ENCODE results near the gene INPP4B.

The INPP4B gene

GRCh38 chr4:142345924-142346323 is 500.2 kb downstream of the INPP4B start:
- FAIRE-seq (no peak), DNase-seq (ENCODE audit: insufficient read length, low spot score) (no peak)
- TF ChIP-seq TAF1 (IDR thresholded peaks at IDR 0.05; ENCODE audit: low read depth, low read length) (no peak), POLR2A (IDR thresholded peaks at IDR 0.05; ENCODE audit: low read depth, low read length) (no peak), PAX5 (IDR thresholded peaks at IDR 0.05; ENCODE audit: insufficient read depth, low read length, severe bottlenecking) (no peak), SPI1 (IDR thresholded peaks at IDR 0.05; ENCODE audit: low read depth, low read length) (no peak), POLR2AphosphoS5 (IDR thresholded peaks at IDR 0.05; ENCODE audit: low read depth, low read length) (no peak), POU2F2 (IDR thresholded peaks at IDR 0.05; ENCODE audit: low read depth, low read length) (no peak)

DNA sequence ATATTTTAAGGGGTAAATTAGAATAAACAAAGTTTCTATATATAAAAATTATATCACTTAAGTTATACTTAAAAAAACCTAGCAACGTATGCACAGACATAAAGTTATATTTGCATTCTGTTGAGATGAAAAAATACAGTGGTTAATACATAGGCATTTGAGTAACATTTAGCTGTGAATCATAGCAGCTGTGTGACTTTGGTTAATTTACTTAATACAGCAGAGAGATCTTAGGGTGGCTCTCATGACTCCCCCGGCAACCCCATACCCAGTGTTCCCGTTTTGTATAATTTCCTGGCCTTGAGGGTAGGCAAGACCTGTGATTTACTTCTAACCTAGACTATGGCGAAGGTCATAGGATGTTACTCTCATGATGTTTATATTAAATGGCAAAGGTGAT is 504.8 kb downstream of the INPP4B start:
- DNase-seq (ENCODE audit: insufficient read length, low spot score) (no peak), FAIRE-seq (no peak)
- TF ChIP-seq TAF1 (IDR thresholded peaks at IDR 0.05; ENCODE audit: low read depth, low read length) (no peak), PAX5 (IDR thresholded peaks at IDR 0.05; ENCODE audit: insufficient read depth, low read length, severe bottlenecking) (no peak), POLR2AphosphoS5 (IDR thresholded peaks at IDR 0.05; ENCODE audit: low read depth, low read length) (no peak), POLR2A (IDR thresholded peaks at IDR 0.05; ENCODE audit: low read depth, low read length) (no peak), POU2F2 (IDR thresholded peaks at IDR 0.05; ENCODE audit: low read depth, low read length) (no peak), SPI1 (IDR thresholded peaks at IDR 0.05; ENCODE audit: low read depth, low read length) (no peak)

GRCh38 chr4:142339053-142339452 is 507.0 kb downstream of the INPP4B start:
- TF ChIP-seq TAF1 (IDR thresholded peaks at IDR 0.05; ENCODE audit: low read depth, low read length) (no peak), PAX5 (IDR thresholded peaks at IDR 0.05; ENCODE audit: insufficient read depth, low read length, severe bottlenecking) (no peak), POLR2A (IDR thresholded peaks at IDR 0.05; ENCODE audit: low read depth, low read length) (no peak), SPI1 (IDR thresholded peaks at IDR 0.05; ENCODE audit: low read depth, low read length) (no peak), POLR2AphosphoS5 (IDR thresholded peaks at IDR 0.05; ENCODE audit: low read depth, low read length) (no peak), POU2F2 (IDR thresholded peaks at IDR 0.05; ENCODE audit: low read depth, low read length) (no peak)
- no peak for DNase-seq (ENCODE audit: insufficient read length, low spot score)
- no peak for FAIRE-seq

GRCh38 chr4:142336251-142336934 is 509.7 kb downstream of the INPP4B start:
- DNase-seq (ENCODE audit: insufficient read length, low spot score) (no peak), FAIRE-seq (no peak)
- TF ChIP-seq POLR2A (IDR thresholded peaks at IDR 0.05; ENCODE audit: low read depth, low read length) (no peak), TAF1 (IDR thresholded peaks at IDR 0.05; ENCODE audit: low read depth, low read length) (no peak), SPI1 (IDR thresholded peaks at IDR 0.05; ENCODE audit: low read depth, low read length) (no peak), POU2F2 (IDR thresholded peaks at IDR 0.05; ENCODE audit: low read depth, low read length) (no peak), POLR2AphosphoS5 (IDR thresholded peaks at IDR 0.05; ENCODE audit: low read depth, low read length) (no peak), PAX5 (IDR thresholded peaks at IDR 0.05; ENCODE audit: insufficient read depth, low read length, severe bottlenecking) (no peak)

- no peak for DNase-seq (ENCODE audit: insufficient read length, low spot score)
- no peak for FAIRE-seq
These were observed 511.2 kb downstream of the INPP4B start for GRCh38 chr4:142334931-142335330.

DNA sequence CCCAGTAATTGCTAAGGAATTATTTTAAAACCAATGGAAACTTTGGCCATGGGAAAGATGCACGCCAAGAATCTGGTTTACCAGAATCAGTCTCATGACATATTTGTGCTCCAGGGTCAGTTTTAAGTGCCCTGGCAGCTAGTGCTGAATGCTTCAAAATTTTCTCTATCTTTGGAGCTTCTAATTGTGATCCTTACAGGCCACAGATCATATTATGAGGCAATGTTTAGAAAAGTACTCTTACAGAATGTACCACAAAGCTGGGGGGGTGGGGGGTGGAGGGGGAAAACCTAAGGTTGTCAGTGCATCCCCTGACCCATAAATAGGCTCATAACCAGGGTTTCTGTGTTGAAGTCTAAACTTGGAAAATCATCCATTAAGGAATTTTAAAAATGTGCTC is 514.5 kb downstream of the INPP4B start:
- FAIRE-seq (no peak), DNase-seq (ENCODE audit: insufficient read length, low spot score) (no peak)
- TF ChIP-seq TAF1 (IDR thresholded peaks at IDR 0.05; ENCODE audit: low read depth, low read length): no peak
- no peak for TF ChIP-seq SPI1 (IDR thresholded peaks at IDR 0.05; ENCODE audit: low read depth, low read length)
- TF ChIP-seq POLR2A (IDR thresholded peaks at IDR 0.05; ENCODE audit: low read depth, low read length): no peak
- no peak for TF ChIP-seq PAX5 (IDR thresholded peaks at IDR 0.05; ENCODE audit: insufficient read depth, low read length, severe bottlenecking)
- TF ChIP-seq POLR2AphosphoS5 (IDR thresholded peaks at IDR 0.05; ENCODE audit: low read depth, low read length): no peak
- no peak for TF ChIP-seq POU2F2 (IDR thresholded peaks at IDR 0.05; ENCODE audit: low read depth, low read length)

More at GRCh38 chr4:142334931-142335330, 511.2 kb downstream of the INPP4B start:
- TF ChIP-seq POLR2A (IDR thresholded peaks at IDR 0.05; ENCODE audit: low read depth, low read length) (no peak), PAX5 (IDR thresholded peaks at IDR 0.05; ENCODE audit: insufficient read depth, low read length, severe bottlenecking) (no peak), POU2F2 (IDR thresholded peaks at IDR 0.05; ENCODE audit: low read depth, low read length) (no peak)

DNA sequence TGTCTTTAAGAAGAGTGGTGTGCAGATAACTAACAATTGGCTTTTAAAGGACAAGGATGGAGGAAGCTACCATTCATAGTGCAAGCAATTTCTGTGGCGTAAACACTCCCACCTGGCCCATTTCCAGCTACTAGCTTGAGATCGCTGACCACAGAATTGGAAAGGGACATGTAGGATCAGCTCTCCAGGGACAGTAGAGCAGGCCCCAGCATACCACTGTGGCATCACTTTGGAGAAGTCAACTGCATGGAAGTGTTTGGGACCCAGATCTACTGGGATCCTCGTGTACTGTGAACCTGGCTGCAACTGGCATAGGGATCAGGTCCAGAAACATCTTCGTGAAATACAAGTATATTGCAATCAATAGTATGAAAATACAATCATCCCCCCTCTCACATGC is 515.0 kb downstream of the INPP4B start:
- FAIRE-seq (no peak), DNase-seq (ENCODE audit: insufficient read length, low spot score) (no peak)
- no peak for TF ChIP-seq POLR2A (IDR thresholded peaks at IDR 0.05; ENCODE audit: low read depth, low read length)
- TF ChIP-seq POU2F2 (IDR thresholded peaks at IDR 0.05; ENCODE audit: low read depth, low read length): no peak
- TF ChIP-seq PAX5 (IDR thresholded peaks at IDR 0.05; ENCODE audit: insufficient read depth, low read length, severe bottlenecking): no peak
- TF ChIP-seq SPI1 (IDR thresholded peaks at IDR 0.05; ENCODE audit: low read depth, low read length): no peak
- no peak for TF ChIP-seq TAF1 (IDR thresholded peaks at IDR 0.05; ENCODE audit: low read depth, low read length)
- TF ChIP-seq POLR2AphosphoS5 (IDR thresholded peaks at IDR 0.05; ENCODE audit: low read depth, low read length): no peak

GRCh38 chr4:142330311-142330710 is 515.8 kb downstream of the INPP4B start:
- TF ChIP-seq PAX5 (IDR thresholded peaks at IDR 0.05; ENCODE audit: insufficient read depth, low read length, severe bottlenecking) (no peak), POLR2A (IDR thresholded peaks at IDR 0.05; ENCODE audit: low read depth, low read length) (no peak), TAF1 (IDR thresholded peaks at IDR 0.05; ENCODE audit: low read depth, low read length) (no peak), SPI1 (IDR thresholded peaks at IDR 0.05; ENCODE audit: low read depth, low read length) (no peak), POLR2AphosphoS5 (IDR thresholded peaks at IDR 0.05; ENCODE audit: low read depth, low read length) (no peak), POU2F2 (IDR thresholded peaks at IDR 0.05; ENCODE audit: low read depth, low read length) (no peak)
- DNase-seq (ENCODE audit: insufficient read length, low spot score): no peak
- no peak for FAIRE-seq

DNA sequence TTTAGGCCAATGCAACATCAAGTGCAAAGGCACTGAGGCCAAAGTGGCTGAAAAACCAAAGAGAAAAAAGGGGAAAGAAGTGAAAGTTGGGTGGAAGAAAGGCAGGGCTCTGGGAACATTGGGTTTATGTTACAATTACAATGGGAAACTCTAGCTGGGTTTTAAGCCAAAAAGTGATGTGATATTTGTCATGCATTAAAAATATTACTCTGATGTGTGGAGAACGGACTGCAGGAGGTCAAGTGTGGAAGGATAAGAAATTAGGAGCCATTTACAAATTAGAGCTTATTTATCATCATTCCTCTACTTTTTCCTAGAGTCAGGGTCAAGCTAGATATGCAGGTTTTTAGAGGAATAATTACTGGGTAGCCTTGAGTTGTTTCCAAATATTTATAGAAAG is 516.8 kb downstream of the INPP4B start:
- no peak for FAIRE-seq

DNA sequence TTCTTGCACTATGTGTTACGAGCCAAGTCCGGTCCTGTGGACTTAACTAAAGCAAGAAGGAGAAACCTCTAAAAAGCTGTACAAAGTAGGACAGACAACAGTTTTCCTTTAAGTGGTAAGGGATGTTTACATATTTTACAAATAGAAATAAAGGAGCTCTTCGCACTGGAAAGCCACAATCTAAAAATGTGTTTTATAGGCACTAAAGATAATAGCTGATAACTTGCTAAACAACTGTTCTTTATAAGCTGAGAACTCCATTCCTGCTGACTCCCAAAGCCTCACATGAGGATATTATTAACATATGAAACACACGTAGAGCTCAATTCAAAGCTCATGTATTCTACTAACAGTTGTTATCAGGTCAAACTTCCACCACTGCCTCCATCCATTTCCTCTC is 519.9 kb downstream of the INPP4B start:
- no peak for FAIRE-seq
- no peak for DNase-seq (ENCODE audit: insufficient read length, low spot score)
- TF ChIP-seq POLR2A (IDR thresholded peaks at IDR 0.05; ENCODE audit: low read depth, low read length): no peak
- no peak for TF ChIP-seq POLR2AphosphoS5 (IDR thresholded peaks at IDR 0.05; ENCODE audit: low read depth, low read length)
- no peak for TF ChIP-seq POU2F2 (IDR thresholded peaks at IDR 0.05; ENCODE audit: low read depth, low read length)
- no peak for TF ChIP-seq TAF1 (IDR thresholded peaks at IDR 0.05; ENCODE audit: low read depth, low read length)
- TF ChIP-seq PAX5 (IDR thresholded peaks at IDR 0.05; ENCODE audit: insufficient read depth, low read length, severe bottlenecking): no peak
- TF ChIP-seq SPI1 (IDR thresholded peaks at IDR 0.05; ENCODE audit: low read depth, low read length): no peak

More for the DNA sequence above, 516.8 kb downstream of the INPP4B start:
- no peak for DNase-seq (ENCODE audit: insufficient read length, low spot score)
- no peak for TF ChIP-seq PAX5 (IDR thresholded peaks at IDR 0.05; ENCODE audit: insufficient read depth, low read length, severe bottlenecking)

Data from GM12891 (cell line).